HEK293 (cell line): ENCODE results near the gene MCTP1.

Experiments used
- SALL2 ChIP-seq: fragments of 450-650 bp; formaldehyde crosslinking; IDR thresholded peaks from 2 replicates; pipeline ENCODE4 v1.5.0; 2017; ENCODE audit warnings: missing biosample characterization, mild to moderate bottlenecking, missing genetic modification characterization, borderline replicate concordance
- SETDB1 ChIP-seq: IDR thresholded peaks from one replicate; pipeline ENCODE4 v1.6.1; 2017; ENCODE audit warnings: mild to moderate bottlenecking, low read length, moderate library complexity, mixed read lengths; ENCODE audit not compliant: insufficient read length
- ZEB2 ChIP-seq: fragments of 450-650 bp; formaldehyde crosslinking; IDR thresholded peaks from 2 replicates; pipeline ENCODE4 v1.5.1; 2016; ENCODE audit warnings: missing biosample characterization, missing genetic modification characterization
- ZNF843 ChIP-seq: fragments of 450-650 bp; formaldehyde crosslinking; IDR thresholded peaks from 2 replicates; pipeline ENCODE4 v1.5.1; 2016; ENCODE audit warnings: missing biosample characterization, missing genetic modification characterization
- TF ChIP-seq, protein P1 (sequence below): fragments of 450-650 bp; formaldehyde crosslinking; IDR thresholded peaks from 2 replicates; pipeline ENCODE4 v1.5.1; 2016; ENCODE audit warnings: missing biosample characterization, missing genetic modification characterization

- TF ChIP-seq ZNF843 (tag by site-specific recombination) (no peak), SALL2 (no peak), ZEB2 (tag by site-specific recombination) (no peak), SETDB1 (no peak)
- TF ChIP-seq, protein P1, sequence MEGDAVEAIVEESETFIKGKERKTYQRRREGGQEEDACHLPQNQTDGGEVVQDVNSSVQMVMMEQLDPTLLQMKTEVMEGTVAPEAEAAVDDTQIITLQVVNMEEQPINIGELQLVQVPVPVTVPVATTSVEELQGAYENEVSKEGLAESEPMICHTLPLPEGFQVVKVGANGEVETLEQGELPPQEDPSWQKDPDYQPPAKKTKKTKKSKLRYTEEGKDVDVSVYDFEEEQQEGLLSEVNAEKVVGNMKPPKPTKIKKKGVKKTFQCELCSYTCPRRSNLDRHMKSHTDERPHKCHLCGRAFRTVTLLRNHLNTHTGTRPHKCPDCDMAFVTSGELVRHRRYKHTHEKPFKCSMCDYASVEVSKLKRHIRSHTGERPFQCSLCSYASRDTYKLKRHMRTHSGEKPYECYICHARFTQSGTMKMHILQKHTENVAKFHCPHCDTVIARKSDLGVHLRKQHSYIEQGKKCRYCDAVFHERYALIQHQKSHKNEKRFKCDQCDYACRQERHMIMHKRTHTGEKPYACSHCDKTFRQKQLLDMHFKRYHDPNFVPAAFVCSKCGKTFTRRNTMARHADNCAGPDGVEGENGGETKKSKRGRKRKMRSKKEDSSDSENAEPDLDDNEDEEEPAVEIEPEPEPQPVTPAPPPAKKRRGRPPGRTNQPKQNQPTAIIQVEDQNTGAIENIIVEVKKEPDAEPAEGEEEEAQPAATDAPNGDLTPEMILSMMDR: no peak
Measured at GRCh38 chr5:94788527-94788926, 496.4 kb downstream of the MCTP1 start.
